HL-60 (cell line): Measurements from ENCODE around the gene LMBRD2.

Experiments
- DNase-seq, 2 experiments: peaks; one replicate each; pipeline ENCODE4 v3.0.0-alpha.2; 2010 to 2020; ENCODE audit warnings: low read depth in 1 of 2, low spot score in 1 of 2
- H3K27ac ChIP-seq: fragments of 250-450 bp; sonication (Bioruptor Pico); replicated peaks from 2 replicates; pipeline ENCODE4 v1.5.1; 2020; ENCODE audit warnings: mild to moderate bottlenecking, moderate library complexity
- H3K27me3 ChIP-seq: fragments of 250-450 bp; sonication (Bioruptor Pico); 2 replicates; pipeline ENCODE4 v1.5.1; 2021; ENCODE audit warnings: mild to moderate bottlenecking, moderate library complexity; ENCODE audit not compliant: insufficient read depth, poor library complexity, severe bottlenecking
- H3K4me3 ChIP-seq: replicated peaks from 2 replicates; pipeline ENCODE4 v1.5.1; 2011; ENCODE audit warnings: mild to moderate bottlenecking, control low read depth, low read length; ENCODE audit not compliant: insufficient read depth
- CTCF ChIP-seq: IDR thresholded peaks from one replicate; pipeline ENCODE4 v1.5.1; 2011; ENCODE audit warnings: low read length, control low read depth, inconsistent platforms; ENCODE audit not compliant: insufficient read depth
- GABPA ChIP-seq: IDR thresholded peaks from 2 replicates; pipeline ENCODE4 v1.6.1; 2012; ENCODE audit warnings: low read depth
- POLR2AphosphoS5 ChIP-seq: IDR thresholded peaks from 2 replicates; pipeline ENCODE4 v1.6.1; 2012; ENCODE audit warnings: low read depth
- REST ChIP-seq: IDR thresholded peaks from 2 replicates; pipeline ENCODE4 v1.6.1; 2012; ENCODE audit warnings: low read depth; ENCODE audit not compliant: insufficient replicate concordance
- SPI1 ChIP-seq: IDR thresholded peaks from 2 replicates; pipeline ENCODE4 v1.6.1; 2012; ENCODE audit warnings: low read depth, mild to moderate bottlenecking, borderline replicate concordance

The LMBRD2 gene

DNA sequence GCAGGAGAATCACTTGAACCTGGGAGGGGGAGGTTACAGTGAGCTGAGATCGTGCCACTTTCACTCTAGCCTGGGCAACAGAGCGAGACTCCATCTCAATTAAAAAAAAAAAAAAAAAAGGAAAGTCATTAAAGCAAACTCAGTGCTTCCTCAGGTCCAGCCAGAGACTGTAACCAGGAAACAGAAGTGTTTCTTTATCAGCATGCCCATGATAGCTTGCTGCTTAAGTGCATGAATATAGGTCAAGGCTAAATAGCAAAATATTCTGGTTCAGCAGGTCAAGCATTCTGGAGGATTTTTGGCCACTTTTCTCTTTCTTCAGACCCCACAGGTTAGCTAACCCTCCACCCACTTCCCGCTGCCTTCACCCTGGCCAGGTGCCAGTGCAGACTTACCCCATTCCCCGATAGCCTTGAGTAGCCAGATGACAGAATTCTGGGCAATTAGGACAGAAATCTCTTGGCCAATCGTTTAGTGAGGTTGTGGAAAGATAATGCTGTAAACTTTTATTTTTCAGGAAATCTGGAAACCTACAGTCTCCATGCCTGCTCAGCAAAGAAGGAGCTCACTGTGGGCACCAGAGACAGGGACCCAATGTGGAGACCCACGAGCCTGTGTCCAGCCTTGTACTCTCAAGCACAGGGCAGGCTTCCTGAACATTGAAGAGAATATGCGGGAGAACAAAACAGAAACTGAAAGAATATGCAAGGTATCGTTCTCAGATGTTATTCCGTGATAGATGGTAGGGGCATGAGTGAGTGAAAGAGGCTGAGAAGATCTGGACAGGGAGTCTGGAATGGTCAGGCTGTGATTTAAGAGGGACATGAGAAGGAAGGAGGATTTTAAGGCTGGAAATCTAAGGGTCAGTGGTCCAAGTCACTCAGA is 80.8 kb downstream of the LMBRD2 start:
- DNase-seq = no peak
- H3K27me3 ChIP-seq = no peaks in the 10 kb centered on the region
- TF ChIP-seq POLR2AphosphoS5 (no peak), CTCF (no peak), SPI1 (no peak), REST (no peak), GABPA (no peak)
- H3K27ac ChIP-seq = no peak overlapping the region
- H3K4me3 ChIP-seq = no peak overlapping the region

GRCh38 chr5:36068751-36069281 is 82.9 kb downstream of the LMBRD2 start:
- DNase-seq = no peak
- Histone ChIP-seq H3K27me3 (no peaks in the 10 kb centered on the region), H3K27ac (no peak overlapping the region), H3K4me3 (no peak overlapping the region)
- TF ChIP-seq CTCF (no peak), SPI1 (no peak), POLR2AphosphoS5 (no peak)

DNA sequence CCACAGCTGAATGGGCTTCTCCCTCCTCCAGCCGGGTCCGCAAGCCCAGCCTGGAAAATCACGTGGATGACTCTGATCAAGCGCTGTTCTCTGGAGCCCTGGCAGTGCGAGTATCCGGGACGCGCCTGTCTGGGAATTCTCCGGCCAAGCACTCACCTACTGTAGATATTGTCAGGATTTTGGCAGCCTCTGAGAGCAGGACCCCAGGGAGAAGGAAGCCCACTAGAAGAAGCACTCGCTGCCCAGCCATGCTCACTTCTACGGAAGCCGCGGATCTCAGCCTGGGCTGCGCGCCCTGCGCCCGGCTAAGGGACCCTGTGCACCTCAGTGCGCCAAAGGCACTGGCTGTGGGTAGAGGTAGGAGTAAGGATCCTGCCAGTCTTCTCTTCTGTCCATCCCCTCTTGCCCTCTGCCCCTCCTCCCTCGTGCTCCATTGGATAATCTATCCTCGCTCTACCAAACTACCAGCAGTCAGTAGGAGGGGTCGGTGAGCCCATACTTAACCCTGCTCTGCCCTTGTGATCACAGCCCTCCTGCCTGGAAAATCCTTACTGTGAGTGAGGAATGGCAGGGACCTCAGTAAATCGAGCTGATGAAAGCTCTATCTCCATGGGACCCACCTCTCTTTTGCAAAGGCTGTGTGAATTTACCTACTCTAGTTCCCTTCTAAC is 85.0 kb downstream of the LMBRD2 start, which contains the start of gene UGT3A2:
UGT3A2 (minus strand) TSS at position 343 of the 671 bp plus-strand sequence; CDS start at position 250, 93 bp downstream.
- TF ChIP-seq SPI1 = no peak
- TF ChIP-seq POLR2AphosphoS5 = no peak
- no peak for TF ChIP-seq GABPA
- TF ChIP-seq CTCF = no peak
- TF ChIP-seq REST = no peak
- H3K27ac ChIP-seq = no peak within 1 kb of the TSS
- DNase-seq = no peak
- H3K27me3 ChIP-seq = no peaks in the 10 kb centered on the region
- H3K4me3 ChIP-seq = no peak within 1 kb of the TSS; the same call in 1 of the 2 replicates
